ENCODE data around the gene NALCN.

NALCN gene

DNA sequence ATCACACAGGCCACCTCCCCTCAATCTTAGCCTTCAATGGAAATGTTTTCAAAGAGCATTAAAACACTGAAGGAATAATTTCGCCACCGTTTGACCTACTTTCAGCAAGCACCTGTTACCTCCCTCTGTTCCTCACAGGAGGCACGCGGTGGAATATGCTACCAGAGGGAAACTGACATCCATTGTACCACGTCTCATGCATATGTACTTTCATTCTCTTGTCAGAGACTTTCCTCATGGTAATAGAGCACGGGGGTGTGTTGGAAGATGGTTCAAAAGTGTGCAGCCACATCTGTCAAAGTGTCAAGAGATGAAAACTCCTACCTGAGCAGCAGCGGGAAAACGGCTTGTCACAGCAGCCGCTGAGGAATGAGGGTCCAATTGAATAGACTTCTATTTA, 143.4 kb downstream of the NALCN start:
- Histone ChIP-seq H3K9me3 (ENCODE audit: control insufficient read depth in 1 of 2, low read length in 2 of 2) (no peaks in the 10 kb centered on the region), H3K36me3 (ENCODE audit: control insufficient read depth in 1 of 2, insufficient read depth in 2 of 2, low read length in 2 of 2) (no peaks in the 10 kb centered on the region), H3K4me1 (ENCODE audit: control insufficient read depth in 1 of 2, insufficient read depth in 2 of 2, low read length in 2 of 2) (no peaks in the 10 kb centered on the region), H3K27ac (ENCODE audit: low read length) (no peak overlapping the region), H3K27me3 (ENCODE audit: low read depth, low read length) (no peaks in the 10 kb centered on the region), H3K4me3 (ENCODE audit: low read depth in 1 of 2, low read length in 2 of 2) (no peak overlapping the region)

DNA sequence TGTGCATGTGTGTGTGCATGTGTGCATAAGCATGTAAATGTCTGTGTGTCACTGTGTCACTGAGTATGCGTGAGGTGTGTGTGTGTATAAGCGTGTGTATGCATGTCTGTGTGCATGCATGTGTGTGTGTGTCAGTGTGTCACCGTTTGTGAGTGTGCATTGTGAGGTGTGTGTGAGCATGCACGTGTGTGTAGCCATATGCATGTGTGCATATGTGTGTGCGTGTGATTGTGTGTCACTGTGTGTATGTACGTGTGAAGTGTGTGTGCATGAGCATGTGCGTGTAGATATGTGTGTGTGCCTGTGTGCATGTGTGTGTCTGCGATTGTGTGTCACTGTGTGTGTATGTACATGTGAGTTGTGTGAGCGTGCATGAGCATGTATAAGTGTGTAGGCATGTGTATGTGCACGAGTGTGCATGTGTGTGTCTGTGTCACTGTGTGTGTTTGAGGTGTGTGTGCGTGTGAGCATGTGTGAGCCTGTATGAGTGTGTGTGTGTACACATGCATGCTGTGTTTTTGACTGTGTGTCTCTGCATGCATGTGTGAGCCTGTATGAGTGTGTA, 144.5 kb downstream of the NALCN start:
- Histone ChIP-seq H3K4me1 (ENCODE audit: control insufficient read depth in 1 of 2, insufficient read depth in 2 of 2, low read length in 2 of 2) (no peaks in the 10 kb centered on the region), H3K36me3 (ENCODE audit: control insufficient read depth in 1 of 2, insufficient read depth in 2 of 2, low read length in 2 of 2) (no peaks in the 10 kb centered on the region), H3K27me3 (ENCODE audit: low read depth, low read length) (no peaks in the 10 kb centered on the region), H3K9me3 (ENCODE audit: control insufficient read depth in 1 of 2, low read length in 2 of 2) (no peaks in the 10 kb centered on the region), H3K27ac (ENCODE audit: low read length) (no peak overlapping the region), H3K4me3 (ENCODE audit: low read depth in 1 of 2, low read length in 2 of 2) (no peak overlapping the region)

DNA sequence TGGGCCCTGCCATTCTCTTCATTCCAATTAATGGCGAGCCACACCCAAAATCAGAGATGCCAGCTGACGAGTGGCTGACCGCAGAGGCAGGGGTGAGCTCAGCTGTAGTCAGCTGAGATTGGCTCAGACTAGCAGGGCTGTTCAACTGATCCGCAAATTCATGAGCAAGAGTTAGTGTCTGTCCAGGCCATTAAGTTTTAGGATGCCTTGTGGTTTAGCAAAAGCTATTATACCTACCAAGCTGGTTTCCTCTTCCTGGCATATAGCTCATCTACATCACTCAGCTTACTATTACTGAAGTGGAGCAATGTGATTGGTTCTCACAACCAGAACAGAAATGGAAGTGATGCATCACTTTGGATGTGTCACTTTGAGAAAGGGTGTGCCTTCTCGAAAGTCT, 148.7 kb downstream of the NALCN start:
- no peaks in the 10 kb centered on the region for H3K36me3 ChIP-seq (ENCODE audit: control insufficient read depth in 1 of 2, insufficient read depth in 2 of 2, low read length in 2 of 2)
- no peaks in the 10 kb centered on the region for H3K9me3 ChIP-seq (ENCODE audit: control insufficient read depth in 1 of 2, low read length in 2 of 2)
- no peaks in the 10 kb centered on the region for H3K4me1 ChIP-seq (ENCODE audit: control insufficient read depth in 1 of 2, insufficient read depth in 2 of 2, low read length in 2 of 2)
- H3K4me3 ChIP-seq (ENCODE audit: low read depth in 1 of 2, low read length in 2 of 2) = no peak overlapping the region
- no peaks in the 10 kb centered on the region for H3K27me3 ChIP-seq (ENCODE audit: low read depth, low read length)
- no peak overlapping the region for H3K27ac ChIP-seq (ENCODE audit: low read length)

DNA sequence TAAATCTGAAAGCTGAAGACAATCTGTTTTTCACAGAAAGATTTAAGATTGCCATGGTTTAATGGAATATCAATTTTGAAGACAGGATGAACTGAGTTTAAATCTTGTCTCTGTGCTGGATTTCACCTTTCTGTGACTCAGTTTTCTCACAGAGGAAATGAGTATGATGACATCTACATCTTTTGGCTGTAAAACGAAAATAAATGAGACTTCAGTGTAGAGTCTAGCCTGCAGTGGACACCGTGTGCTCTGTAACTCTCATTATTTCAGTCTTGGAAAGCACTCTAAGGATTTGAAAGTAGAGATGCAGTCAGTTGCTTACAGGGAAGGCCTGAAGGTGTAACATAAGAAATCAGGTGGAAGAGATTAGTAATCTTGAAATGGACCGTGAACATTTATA, 150.4 kb downstream of the NALCN start:
- H3K4me1 ChIP-seq (ENCODE audit: control insufficient read depth in 1 of 2, insufficient read depth in 2 of 2, low read length in 2 of 2) = no peaks in the 10 kb centered on the region
- no peak overlapping the region for H3K4me3 ChIP-seq (ENCODE audit: low read depth in 1 of 2, low read length in 2 of 2)
- no peaks in the 10 kb centered on the region for H3K27me3 ChIP-seq (ENCODE audit: low read depth, low read length)
- no peak overlapping the region for H3K27ac ChIP-seq (ENCODE audit: low read length)
- H3K36me3 ChIP-seq (ENCODE audit: control insufficient read depth in 1 of 2, insufficient read depth in 2 of 2, low read length in 2 of 2) = no peaks in the 10 kb centered on the region
- H3K9me3 ChIP-seq (ENCODE audit: control insufficient read depth in 1 of 2, low read length in 2 of 2) = no peaks in the 10 kb centered on the region

DNA sequence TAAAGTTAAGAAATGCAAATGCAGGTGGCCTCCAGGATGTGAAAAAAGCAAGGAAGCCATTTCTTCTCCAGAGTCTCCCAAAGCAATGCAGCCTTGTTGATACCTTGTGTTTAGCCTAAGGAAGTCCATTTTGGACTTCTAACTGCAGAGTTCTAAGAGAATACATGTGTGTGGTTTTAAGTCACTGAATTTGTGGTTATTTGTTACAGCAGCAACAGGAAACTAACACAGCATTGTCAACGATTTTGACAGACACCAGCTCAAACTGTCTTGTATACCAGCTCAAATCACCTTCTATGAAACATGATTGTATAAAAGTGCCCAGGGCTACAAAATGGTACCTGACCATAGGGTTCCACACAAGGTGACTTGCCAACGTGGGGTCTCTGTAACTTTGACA, 151.4 kb downstream of the NALCN start:
- Histone ChIP-seq H3K4me1 (ENCODE audit: control insufficient read depth in 1 of 2, insufficient read depth in 2 of 2, low read length in 2 of 2) (no peaks in the 10 kb centered on the region), H3K27ac (ENCODE audit: low read length) (no peak overlapping the region), H3K36me3 (ENCODE audit: control insufficient read depth in 1 of 2, insufficient read depth in 2 of 2, low read length in 2 of 2) (no peaks in the 10 kb centered on the region)

DNA sequence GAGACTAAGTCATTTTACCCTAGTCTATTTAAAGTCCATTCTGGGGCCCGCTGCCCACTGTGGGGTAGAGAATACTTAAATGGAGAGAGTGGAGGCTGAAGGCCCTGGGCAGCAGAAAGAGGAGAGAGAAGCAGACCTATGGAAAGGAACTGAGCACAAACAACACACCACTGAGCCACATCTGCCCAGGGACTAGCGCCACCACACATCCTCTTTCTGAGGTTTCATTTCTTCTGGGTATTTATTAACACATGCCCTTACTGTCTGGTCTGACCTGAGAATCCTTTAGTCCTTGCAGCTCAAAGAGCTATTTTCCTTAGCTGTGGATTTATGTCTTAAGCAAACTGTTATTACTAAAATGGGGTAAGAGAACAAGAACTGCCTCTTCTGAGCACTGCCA, 154.0 kb downstream of the NALCN start:
- Histone ChIP-seq H3K27me3 (ENCODE audit: low read depth, low read length) (no peaks in the 10 kb centered on the region), H3K27ac (ENCODE audit: low read length) (no peak overlapping the region)

More for the DNA sequence above, 151.4 kb downstream of the NALCN start:
- Histone ChIP-seq H3K27me3 (ENCODE audit: low read depth, low read length) (no peaks in the 10 kb centered on the region), H3K9me3 (ENCODE audit: control insufficient read depth in 1 of 2, low read length in 2 of 2) (no peaks in the 10 kb centered on the region), H3K4me3 (ENCODE audit: low read depth in 1 of 2, low read length in 2 of 2) (no peak overlapping the region)

DNA sequence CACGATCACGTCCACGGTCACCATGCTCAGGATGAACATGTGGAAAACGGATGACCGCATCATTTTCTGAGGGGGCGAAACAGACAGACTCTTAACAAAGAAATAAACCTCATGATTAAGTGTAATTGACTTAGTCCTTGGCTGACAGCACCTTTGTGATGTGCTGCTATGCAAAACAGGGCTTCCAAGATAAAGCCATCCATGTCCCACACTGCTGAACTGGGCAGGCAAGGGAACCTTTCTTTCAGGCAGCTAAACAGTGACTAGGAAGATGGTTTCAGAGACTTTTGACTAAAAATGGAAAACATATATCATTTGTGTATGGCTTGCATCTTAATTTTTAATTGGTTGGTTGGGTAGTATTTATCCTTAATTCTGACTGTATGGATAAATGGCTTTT, 157.8 kb downstream of the NALCN start:
- H3K4me3 ChIP-seq (ENCODE audit: low read depth in 1 of 2, low read length in 2 of 2) = no peak overlapping the region
- no peaks in the 10 kb centered on the region for H3K36me3 ChIP-seq (ENCODE audit: control insufficient read depth in 1 of 2, insufficient read depth in 2 of 2, low read length in 2 of 2)
- H3K9me3 ChIP-seq (ENCODE audit: control insufficient read depth in 1 of 2, low read length in 2 of 2) = no peaks in the 10 kb centered on the region
- H3K27me3 ChIP-seq (ENCODE audit: low read depth, low read length) = no peaks in the 10 kb centered on the region
- H3K4me1 ChIP-seq (ENCODE audit: control insufficient read depth in 1 of 2, insufficient read depth in 2 of 2, low read length in 2 of 2) = no peaks in the 10 kb centered on the region
- H3K27ac ChIP-seq (ENCODE audit: low read length) = no peak overlapping the region

More for the DNA sequence above, 154.0 kb downstream of the NALCN start:
- Histone ChIP-seq H3K36me3 (ENCODE audit: control insufficient read depth in 1 of 2, insufficient read depth in 2 of 2, low read length in 2 of 2) (no peaks in the 10 kb centered on the region), H3K4me3 (ENCODE audit: low read depth in 1 of 2, low read length in 2 of 2) (no peak overlapping the region), H3K4me1 (ENCODE audit: control insufficient read depth in 1 of 2, insufficient read depth in 2 of 2, low read length in 2 of 2) (no peaks in the 10 kb centered on the region), H3K9me3 (ENCODE audit: control insufficient read depth in 1 of 2, low read length in 2 of 2) (no peaks in the 10 kb centered on the region)

DNA sequence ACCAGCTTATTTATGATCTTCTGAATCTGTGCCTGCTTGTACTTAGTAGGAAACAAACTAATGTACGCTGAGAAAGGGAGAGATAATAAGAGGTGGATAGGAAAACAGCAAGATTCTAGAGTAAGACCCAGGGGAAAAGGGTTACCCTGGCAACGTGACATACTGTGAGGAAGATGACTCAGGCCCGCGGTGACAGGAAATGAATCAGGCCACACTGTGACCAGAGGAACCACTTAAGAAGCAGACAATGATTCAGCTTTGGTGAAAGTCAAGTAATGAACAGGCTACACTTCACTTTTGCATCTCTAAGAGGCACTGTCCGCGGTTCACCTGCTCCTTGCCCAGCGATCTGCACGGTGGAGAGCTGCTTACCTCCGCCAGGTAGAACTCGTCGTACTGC, 158.2 kb downstream of the NALCN start:
- no peak overlapping the region for H3K4me3 ChIP-seq (ENCODE audit: low read depth in 1 of 2, low read length in 2 of 2)
- no peak overlapping the region for H3K27ac ChIP-seq (ENCODE audit: low read length)
- no peaks in the 10 kb centered on the region for H3K36me3 ChIP-seq (ENCODE audit: control insufficient read depth in 1 of 2, insufficient read depth in 2 of 2, low read length in 2 of 2)
- no peaks in the 10 kb centered on the region for H3K9me3 ChIP-seq (ENCODE audit: control insufficient read depth in 1 of 2, low read length in 2 of 2)
- H3K27me3 ChIP-seq (ENCODE audit: low read depth, low read length) = no peaks in the 10 kb centered on the region
- H3K4me1 ChIP-seq (ENCODE audit: control insufficient read depth in 1 of 2, insufficient read depth in 2 of 2, low read length in 2 of 2) = no peaks in the 10 kb centered on the region

DNA sequence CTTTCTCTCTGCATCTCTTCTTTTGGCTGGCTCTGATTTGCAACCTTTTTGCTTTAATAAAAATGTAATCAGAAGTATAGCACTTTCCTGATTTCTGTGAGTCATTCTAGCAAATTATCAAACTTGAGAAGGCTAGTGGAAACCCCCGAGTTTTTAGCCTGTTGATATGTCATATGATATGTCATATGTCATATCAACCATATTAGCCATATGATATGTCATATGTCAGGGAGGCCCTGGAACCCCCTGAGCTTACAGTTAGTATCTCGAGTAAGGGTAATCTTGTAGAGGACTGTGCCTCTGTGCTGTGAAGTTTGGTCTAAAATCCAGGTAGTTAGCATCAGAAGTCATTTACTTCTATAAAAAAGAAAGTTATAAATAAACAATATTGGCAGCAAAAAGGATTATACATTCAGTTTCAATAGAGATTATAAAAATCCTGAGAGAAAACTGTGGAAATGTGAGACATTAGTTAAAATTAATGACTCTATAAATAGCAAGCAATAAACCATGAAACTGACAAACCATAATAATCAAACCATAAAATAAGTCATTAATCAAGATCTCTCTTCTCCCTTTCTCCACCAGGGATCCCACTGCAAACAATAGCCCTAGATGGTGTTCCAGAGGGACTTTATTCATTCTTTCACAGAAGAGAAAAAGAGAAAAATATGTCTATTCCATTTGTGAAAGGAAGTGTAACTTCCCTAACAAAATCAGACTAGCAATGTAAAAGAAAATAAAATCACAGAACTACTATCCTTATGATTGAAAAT, 167.4 kb downstream of the NALCN start:
- no peaks in the 10 kb centered on the region for H3K4me1 ChIP-seq (ENCODE audit: control insufficient read depth in 1 of 2, insufficient read depth in 2 of 2, low read length in 2 of 2)
- H3K9me3 ChIP-seq (ENCODE audit: control insufficient read depth in 1 of 2, low read length in 2 of 2) = peaks cover 0 to 9% of the 10 kb centered on the region in 2 donors
- H3K4me3 ChIP-seq (ENCODE audit: low read depth in 1 of 2, low read length in 2 of 2) = no peak overlapping the region
- no peaks in the 10 kb centered on the region for H3K36me3 ChIP-seq (ENCODE audit: control insufficient read depth in 1 of 2, insufficient read depth in 2 of 2, low read length in 2 of 2)
- no peak overlapping the region for H3K27ac ChIP-seq (ENCODE audit: low read length)
- H3K27me3 ChIP-seq (ENCODE audit: low read depth, low read length) = no peaks in the 10 kb centered on the region

DNA sequence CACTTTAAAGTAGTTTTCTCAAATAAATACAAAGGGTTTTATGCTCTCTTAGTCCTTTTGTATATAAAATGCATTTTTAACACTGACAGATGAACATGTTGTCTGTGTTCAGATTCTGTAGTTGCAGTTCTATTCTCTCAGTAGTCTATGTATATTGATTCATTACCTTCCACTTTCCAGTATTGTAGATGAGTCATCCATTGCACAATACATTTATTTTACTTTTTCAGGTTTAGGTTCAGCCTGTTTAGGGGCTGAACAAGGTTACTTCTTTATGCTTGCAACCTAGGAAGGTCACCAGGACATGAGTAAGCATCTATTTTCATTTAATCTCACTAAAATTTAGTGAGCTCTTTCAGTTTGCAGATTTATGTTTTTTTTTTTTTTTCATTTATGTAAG, 173.6 kb downstream of the NALCN start:
- H3K27me3 ChIP-seq (ENCODE audit: low read depth, low read length) = no peaks in the 10 kb centered on the region
- H3K4me3 ChIP-seq (ENCODE audit: low read depth in 1 of 2, low read length in 2 of 2) = no peak overlapping the region
- no peaks in the 10 kb centered on the region for H3K36me3 ChIP-seq (ENCODE audit: control insufficient read depth in 1 of 2, insufficient read depth in 2 of 2, low read length in 2 of 2)
- no peak overlapping the region for H3K27ac ChIP-seq (ENCODE audit: low read length)
- H3K4me1 ChIP-seq (ENCODE audit: control insufficient read depth in 1 of 2, insufficient read depth in 2 of 2, low read length in 2 of 2) = no peaks in the 10 kb centered on the region
- no peaks in the 10 kb centered on the region for H3K9me3 ChIP-seq (ENCODE audit: control insufficient read depth in 1 of 2, low read length in 2 of 2)

DNA sequence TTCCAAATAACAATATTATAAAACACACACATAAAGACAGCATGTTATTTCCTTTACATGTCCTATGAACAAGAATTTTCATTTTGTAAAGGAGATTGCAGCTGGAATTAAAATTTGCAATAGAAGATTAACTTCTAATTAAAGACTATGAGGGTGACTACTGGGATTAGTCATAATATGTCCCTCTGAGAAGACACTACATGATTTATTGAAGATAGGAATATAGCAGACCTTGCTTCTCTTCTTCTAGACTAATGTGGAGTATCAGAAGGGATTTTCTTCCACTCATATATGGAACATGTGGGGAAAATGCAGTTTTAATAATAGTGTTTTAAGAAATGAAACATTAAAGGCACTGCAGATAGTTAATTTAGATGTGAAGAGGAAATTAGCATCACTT, 177.8 kb downstream of the NALCN start:
- Histone ChIP-seq H3K27me3 (ENCODE audit: low read depth, low read length) (no peaks in the 10 kb centered on the region), H3K9me3 (ENCODE audit: control insufficient read depth in 1 of 2, low read length in 2 of 2) (no peaks in the 10 kb centered on the region), H3K36me3 (ENCODE audit: control insufficient read depth in 1 of 2, insufficient read depth in 2 of 2, low read length in 2 of 2) (no peaks in the 10 kb centered on the region), H3K4me3 (ENCODE audit: low read depth in 1 of 2, low read length in 2 of 2) (no peak overlapping the region), H3K27ac (ENCODE audit: low read length) (no peak overlapping the region), H3K4me1 (ENCODE audit: control insufficient read depth in 1 of 2, insufficient read depth in 2 of 2, low read length in 2 of 2) (no peaks in the 10 kb centered on the region)

Data from muscle layer of duodenum (tissue), 2 donors.